ENCODE measurements around the gene GPC6. TPM values are rescaled to one million over a fixed set of nuclear protein-coding genes. Genes with fewer than 3 reads are reported as not detected.

Gene GPC6
- total RNA-seq, 2 experiments from 2014 or later, result not detected

GRCh38 chr13:94140511-94140910, 913.9 kb downstream of the GPC6 start:
- H3K27me3 Mint-ChIP-seq, result peaks cover 1% of the 10 kb centered on the region
- H3K36me3 Mint-ChIP-seq, result no peaks in the 10 kb centered on the region
- H3K4me1 Mint-ChIP-seq (ENCODE audit: low read depth), result no peaks in the 10 kb centered on the region
- H3K27ac Mint-ChIP-seq, result no peak overlapping the region
- no peak for DNase-seq
- ChIA-PET CTCF (no interaction called here), POLR2A (no interaction called here)
- intact Hi-C loops (cut with micrococcal nuclease), result no loop called here
- no peaks in the 10 kb centered on the region for H3K9me3 Mint-ChIP-seq
- no peak overlapping the region for H3K4me3 Mint-ChIP-seq

DNA sequence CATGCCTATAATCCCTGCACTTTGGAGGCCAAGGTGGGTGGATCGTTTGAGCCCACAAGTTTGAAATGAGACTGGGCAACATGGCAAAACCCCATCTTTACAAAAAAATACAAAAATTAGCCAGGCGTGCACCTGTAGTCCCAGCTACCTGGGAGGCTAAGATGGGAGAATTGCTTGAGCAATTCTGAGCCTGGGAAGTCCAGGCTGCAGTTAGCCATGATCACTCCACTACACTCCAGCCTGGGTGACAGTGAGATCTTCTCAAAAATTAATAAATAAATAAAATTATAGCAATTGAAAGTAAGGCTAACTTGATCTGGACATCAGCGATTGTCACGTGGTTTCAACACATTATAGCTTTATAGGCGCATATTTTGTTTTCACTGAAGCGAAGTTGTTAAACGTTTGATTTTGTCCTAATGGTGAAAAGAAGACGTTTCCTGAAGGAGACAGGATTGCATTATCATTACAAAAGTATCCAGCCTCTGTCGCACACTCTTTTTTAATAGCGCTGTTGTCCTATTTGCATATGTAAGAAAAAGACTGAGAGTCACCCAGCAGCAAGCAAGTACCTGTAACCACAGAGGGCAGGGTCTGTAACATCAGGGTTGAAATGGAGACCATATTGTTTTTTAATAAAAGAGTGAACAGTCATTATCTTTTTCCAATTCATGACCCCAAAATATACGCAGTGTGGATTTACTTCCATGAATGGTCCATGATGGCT, 917.2 kb downstream of the GPC6 start:
- no peaks in the 10 kb centered on the region for H3K36me3 Mint-ChIP-seq

DNA sequence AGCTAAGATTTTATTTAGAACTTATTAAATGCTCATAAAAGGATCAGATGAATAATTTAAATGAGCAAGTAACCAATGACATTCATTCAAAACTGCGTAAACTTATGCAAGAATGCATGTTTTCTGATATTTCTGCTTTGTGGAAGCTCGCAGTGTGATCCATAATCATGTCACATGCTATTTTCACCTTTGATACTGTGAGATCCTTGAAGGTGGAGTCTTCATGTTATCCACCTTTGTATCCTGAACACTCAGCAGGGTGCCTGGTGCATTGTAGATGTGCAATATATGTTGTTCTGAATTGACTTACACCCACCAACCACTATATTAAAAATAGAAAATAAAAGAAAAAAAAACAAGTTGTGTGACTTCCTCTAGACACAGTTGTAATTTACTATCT, 919.4 kb downstream of the GPC6 start:
- POLR2A ChIA-PET, result no interaction called here
- peaks cover 18% of the 10 kb centered on the region for H3K27me3 Mint-ChIP-seq
- intact Hi-C loops (cut with micrococcal nuclease), result no loop called here
- no peak overlapping the region for H3K27ac Mint-ChIP-seq
- no peak for DNase-seq
- CTCF ChIA-PET, result no interaction called here
- H3K4me1 Mint-ChIP-seq (ENCODE audit: low read depth), result no peaks in the 10 kb centered on the region
- H3K9me3 Mint-ChIP-seq, result no peaks in the 10 kb centered on the region
- no peak overlapping the region for H3K4me3 Mint-ChIP-seq
- no peaks in the 10 kb centered on the region for H3K36me3 Mint-ChIP-seq

More for the DNA sequence above, 917.2 kb downstream of the GPC6 start:
- Mint-ChIP-seq H3K27me3 (peaks cover 3% of the 10 kb centered on the region), H3K4me1 (ENCODE audit: low read depth) (no peaks in the 10 kb centered on the region), H3K9me3 (no peaks in the 10 kb centered on the region), H3K27ac (no peak overlapping the region), H3K4me3 (no peak overlapping the region)
- POLR2A ChIA-PET, result no interaction called here
- intact Hi-C loops (cut with micrococcal nuclease), result no loop called here
- DNase-seq, result no peak
- CTCF ChIA-PET, result no interaction called here

- POLR2A ChIA-PET, result no interaction called here
- Mint-ChIP-seq H3K4me3 (no peak overlapping the region), H3K27ac (no peak overlapping the region), H3K9me3 (no peaks in the 10 kb centered on the region), H3K27me3 (peaks cover 15% of the 10 kb centered on the region), H3K36me3 (no peaks in the 10 kb centered on the region), H3K4me1 (ENCODE audit: low read depth) (no peaks in the 10 kb centered on the region)
- CTCF ChIA-PET, result no interaction called here
- DNase-seq, result no peak
- intact Hi-C loops (cut with micrococcal nuclease), result no loop called here
Observed at GRCh38 chr13:94153586-94153985, 927.0 kb downstream of the GPC6 start.

GRCh38 chr13:94154367-94154766, 927.8 kb downstream of the GPC6 start:
- POLR2A ChIA-PET, result no interaction called here
- Mint-ChIP-seq H3K9me3 (no peaks in the 10 kb centered on the region), H3K27ac (no peak overlapping the region), H3K4me3 (no peak overlapping the region), H3K4me1 (ENCODE audit: low read depth) (no peaks in the 10 kb centered on the region), H3K27me3 (peaks cover 12% of the 10 kb centered on the region), H3K36me3 (no peaks in the 10 kb centered on the region)
- CTCF ChIA-PET, result no interaction called here
- no peak for DNase-seq
- intact Hi-C loops (cut with micrococcal nuclease), result no loop called here

DNA sequence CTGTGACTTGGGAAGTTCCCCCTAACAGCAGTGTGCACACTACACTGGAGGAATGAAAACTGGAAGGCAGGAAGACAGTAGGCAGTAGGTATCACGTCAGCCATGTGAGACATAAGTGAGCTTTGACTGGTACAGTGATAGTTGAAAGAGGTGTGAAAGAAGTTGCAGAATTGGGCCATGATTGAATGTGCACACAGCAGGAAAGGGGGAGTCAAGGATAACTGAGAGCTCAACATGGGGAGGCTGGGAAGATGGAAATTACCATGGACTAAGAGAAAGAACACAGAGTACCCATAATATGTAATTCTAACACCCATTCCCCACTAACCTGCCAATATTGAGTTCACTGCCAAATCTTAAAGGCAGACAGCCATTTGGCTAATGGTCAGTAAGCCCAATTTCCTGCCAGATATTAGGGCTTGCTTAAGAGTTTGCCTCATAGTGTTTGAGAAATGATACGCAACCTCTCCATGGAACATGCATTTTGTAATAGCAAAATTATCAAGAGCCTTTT, 931.2 kb downstream of the GPC6 start:
- intact Hi-C loops (cut with micrococcal nuclease), result no loop called here
- no peak overlapping the region for H3K27ac Mint-ChIP-seq
- DNase-seq, result no peak
- no peaks in the 10 kb centered on the region for H3K27me3 Mint-ChIP-seq
- CTCF ChIA-PET, result no interaction called here
- H3K4me3 Mint-ChIP-seq, result no peak overlapping the region
- H3K36me3 Mint-ChIP-seq, result no peaks in the 10 kb centered on the region
- POLR2A ChIA-PET, result no interaction called here
- H3K9me3 Mint-ChIP-seq, result peaks cover 2% of the 10 kb centered on the region
- no peaks in the 10 kb centered on the region for H3K4me1 Mint-ChIP-seq (ENCODE audit: low read depth)

- ChIA-PET POLR2A (no interaction called here), CTCF (no interaction called here)
Observed at GRCh38 chr13:94160875-94161274, 934.3 kb downstream of the GPC6 start.

DNA sequence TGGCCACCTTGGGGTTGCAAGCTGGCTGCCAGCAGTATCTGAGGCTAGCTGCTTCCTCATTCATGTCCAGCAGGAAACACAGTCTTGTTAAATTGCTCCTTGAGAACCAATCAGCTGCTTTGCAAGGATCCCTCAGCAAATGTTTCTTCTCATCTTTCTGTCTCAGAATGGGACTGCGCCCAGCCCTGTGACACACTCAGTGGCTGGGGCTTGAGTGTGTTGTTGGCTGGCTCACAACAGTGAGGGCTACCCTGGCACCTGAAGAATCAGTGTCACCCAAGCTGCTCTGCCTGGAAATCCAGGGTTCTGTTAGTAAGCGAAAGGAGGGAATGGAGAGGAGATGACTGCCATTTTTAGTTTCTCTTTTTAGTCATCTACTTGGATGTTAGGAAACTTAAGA, 935.7 kb downstream of the GPC6 start:
- ChIA-PET POLR2A (no interaction called here), CTCF (no interaction called here)
- H3K4me3 Mint-ChIP-seq, result no peak overlapping the region
- H3K27ac Mint-ChIP-seq, result no peak overlapping the region
- H3K36me3 Mint-ChIP-seq, result no peaks in the 10 kb centered on the region
- no peaks in the 10 kb centered on the region for H3K4me1 Mint-ChIP-seq (ENCODE audit: low read depth)
- no peaks in the 10 kb centered on the region for H3K27me3 Mint-ChIP-seq
- H3K9me3 Mint-ChIP-seq, result peaks cover 2% of the 10 kb centered on the region
- DNase-seq, result no peak
- intact Hi-C loops (cut with micrococcal nuclease), result no loop called here

More at GRCh38 chr13:94160875-94161274, 934.3 kb downstream of the GPC6 start:
- intact Hi-C loops (cut with micrococcal nuclease), result no loop called here
- no peak for DNase-seq
- Mint-ChIP-seq H3K4me1 (ENCODE audit: low read depth) (no peaks in the 10 kb centered on the region), H3K36me3 (no peaks in the 10 kb centered on the region), H3K27me3 (no peaks in the 10 kb centered on the region), H3K4me3 (no peak overlapping the region), H3K9me3 (peaks cover 2% of the 10 kb centered on the region), H3K27ac (no peak overlapping the region)

- DNase-seq, result no peak
- Mint-ChIP-seq H3K4me1 (ENCODE audit: low read depth) (no peaks in the 10 kb centered on the region), H3K4me3 (no peak overlapping the region), H3K36me3 (no peaks in the 10 kb centered on the region), H3K9me3 (peaks cover 2% of the 10 kb centered on the region), H3K27me3 (no peaks in the 10 kb centered on the region), H3K27ac (no peak overlapping the region)
- intact Hi-C loops (cut with micrococcal nuclease), result no loop called here
- CTCF ChIA-PET, result no interaction called here
- POLR2A ChIA-PET, result no interaction called here
Observed at GRCh38 chr13:94163535-94163934, 936.9 kb downstream of the GPC6 start.

DNA sequence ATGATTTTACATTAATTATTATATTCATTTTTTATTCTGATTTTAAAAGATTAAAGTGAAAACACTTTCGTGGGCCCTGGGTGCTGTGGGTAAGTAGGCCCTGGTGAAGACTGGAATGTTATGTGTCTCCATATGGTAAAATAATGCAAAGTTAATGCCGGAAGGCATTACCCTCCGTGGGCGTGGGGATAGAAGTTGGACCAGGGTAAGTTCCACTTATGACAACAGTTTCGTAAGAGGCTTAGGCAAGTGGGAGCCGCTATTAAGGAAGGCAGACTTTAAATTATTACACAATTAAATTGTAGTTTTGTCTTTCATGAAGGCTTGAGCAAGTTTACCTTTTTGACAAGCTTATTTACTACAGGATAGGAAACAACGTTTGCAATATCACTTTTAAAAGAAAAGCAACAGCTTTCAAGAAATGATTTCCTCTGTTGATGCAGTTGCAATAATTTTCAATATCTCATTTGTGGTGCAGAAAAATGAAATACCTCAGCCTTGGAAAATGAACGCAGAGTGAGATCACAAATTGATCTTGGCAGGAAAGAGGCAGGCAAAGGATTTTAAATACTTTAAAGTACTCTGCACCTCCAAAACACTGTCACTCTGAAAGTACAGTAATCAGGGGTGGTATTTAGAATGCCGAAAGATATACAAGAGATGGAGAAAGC, 942.3 kb downstream of the GPC6 start:
- H3K36me3 Mint-ChIP-seq, result no peaks in the 10 kb centered on the region
- POLR2A ChIA-PET, result no interaction called here
- no peaks in the 10 kb centered on the region for H3K9me3 Mint-ChIP-seq
- DNase-seq, result no peak
- intact Hi-C loops (cut with micrococcal nuclease), result no loop called here
- H3K27ac Mint-ChIP-seq, result no peak overlapping the region
- no peak overlapping the region for H3K4me3 Mint-ChIP-seq
- peaks cover 1% of the 10 kb centered on the region for H3K27me3 Mint-ChIP-seq
- CTCF ChIA-PET, result no interaction called here
- no peaks in the 10 kb centered on the region for H3K4me1 Mint-ChIP-seq (ENCODE audit: low read depth)

DNA sequence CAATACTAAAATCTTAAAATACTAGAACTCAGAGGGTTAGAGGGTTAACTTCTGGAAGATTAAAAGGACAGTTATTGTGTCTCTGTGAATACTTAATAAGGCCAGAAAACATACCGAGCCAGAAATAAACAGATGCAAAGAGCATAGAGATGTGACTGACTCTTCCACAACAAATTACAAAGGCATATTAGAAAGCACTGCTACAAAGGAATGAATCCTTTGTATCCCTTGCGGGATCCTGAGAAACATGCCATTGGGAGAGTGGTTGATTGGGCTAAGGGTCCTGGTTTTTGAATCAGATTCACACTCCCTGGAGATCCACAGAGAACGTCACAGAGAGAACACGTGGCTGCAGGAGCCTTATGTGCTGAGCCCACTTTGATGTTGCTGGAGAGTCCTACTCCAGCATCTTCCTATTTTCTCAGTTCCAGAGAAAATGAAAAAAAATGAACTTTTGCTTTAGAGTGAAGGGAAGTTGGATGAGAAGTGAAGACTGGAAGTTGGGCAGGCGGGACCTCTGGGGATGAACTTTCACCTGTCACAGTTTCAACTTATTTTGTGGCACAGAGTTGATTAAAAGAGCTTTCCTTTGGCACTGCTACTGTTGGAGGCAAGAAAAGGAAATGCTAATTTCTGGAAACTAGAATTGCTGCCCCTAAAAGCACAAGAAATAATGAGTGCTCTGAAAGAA, 943.0 kb downstream of the GPC6 start:
- Mint-ChIP-seq H3K9me3 (no peaks in the 10 kb centered on the region), H3K27ac (no peak overlapping the region), H3K4me3 (no peak overlapping the region), H3K4me1 (ENCODE audit: low read depth) (no peaks in the 10 kb centered on the region), H3K27me3 (peaks cover 1% of the 10 kb centered on the region), H3K36me3 (no peaks in the 10 kb centered on the region)
- no peak for DNase-seq
- intact Hi-C loops (cut with micrococcal nuclease), result no loop called here
- POLR2A ChIA-PET, result no interaction called here
- CTCF ChIA-PET, result no interaction called here

GRCh38 chr13:94170145-94170571, 943.6 kb downstream of the GPC6 start:
- H3K27ac Mint-ChIP-seq, result no peak overlapping the region
- H3K27me3 Mint-ChIP-seq, result peaks cover 3% of the 10 kb centered on the region
- no peaks in the 10 kb centered on the region for H3K4me1 Mint-ChIP-seq (ENCODE audit: low read depth)
- no peak for DNase-seq
- CTCF ChIA-PET, result no interaction called here
- no peaks in the 10 kb centered on the region for H3K36me3 Mint-ChIP-seq
- intact Hi-C loops (cut with micrococcal nuclease), result no loop called here
- no peak overlapping the region for H3K4me3 Mint-ChIP-seq
- POLR2A ChIA-PET, result no interaction called here
- H3K9me3 Mint-ChIP-seq, result no peaks in the 10 kb centered on the region
